SU-DHL-6 (cell line): Measurements from ENCODE around the gene SPDEF.

Source experiments
- H2AFZ ChIP-seq: fragments of 200-600 bp; sonication (generic); 2 replicates; pipeline ENCODE4 v1.6.1; 2014; ENCODE audit warnings: low read depth, mild to moderate bottlenecking, moderate library complexity, mixed read lengths, antibody characterized with exemption, low read length; ENCODE audit not compliant: severe bottlenecking
- H3F3A ChIP-seq: fragments of 200-600 bp; shearing (Covaris generic); 2 replicates; pipeline ENCODE4 v1.6.0; 2016; ENCODE audit warnings: antibody characterized with exemption, mild to moderate bottlenecking; ENCODE audit not compliant: insufficient read depth
- H3K27ac ChIP-seq: fragments of 200-600 bp; sonication (generic); 2 replicates; pipeline ENCODE4 v1.5.1; 2016; ENCODE audit warnings: low read depth, mild to moderate bottlenecking, low read length, moderate library complexity, mixed read lengths
- H3K27me3 ChIP-seq: fragments of 200-600 bp; sonication (generic), shearing (Covaris generic); 2 replicates; pipeline ENCODE4 v1.6.0; 2014; ENCODE audit warnings: mild to moderate bottlenecking, low read length
- H3K36me3 ChIP-seq: fragments of 200-600 bp; sonication (generic); 2 replicates; pipeline ENCODE4 v1.6.1; 2014; ENCODE audit warnings: mild to moderate bottlenecking, low read length, mixed read lengths
- H3K4me2 ChIP-seq: fragments of 300-600, 200-600 bp; shearing (Covaris generic), sonication (generic); 2 replicates; pipeline ENCODE4 v1.6.0; 2014; ENCODE audit warnings: low read length, low read depth, mild to moderate bottlenecking; ENCODE audit not compliant: poor library complexity, severe bottlenecking
- H3K4me3 ChIP-seq: fragments of 200-600 bp; sonication (generic); 2 replicates; pipeline ENCODE4 v1.5.1; 2014; ENCODE audit warnings: antibody characterized with exemption, low read length, mild to moderate bottlenecking, mixed read lengths; ENCODE audit not compliant: insufficient read depth, poor library complexity, severe bottlenecking
- H3K79me2 ChIP-seq: fragments of 200-600 bp; sonication (generic); 2 replicates; pipeline ENCODE4 v1.6.1; 2014; ENCODE audit warnings: mild to moderate bottlenecking, low read length, moderate library complexity; ENCODE audit not compliant: insufficient read depth
- H3K9ac ChIP-seq: fragments of 200-600 bp; sonication (generic); 2 replicates; pipeline ENCODE4 v1.7.0; 2014; ENCODE audit warnings: mild to moderate bottlenecking, low read length
- H3K9me2 ChIP-seq: fragments of 200-600 bp; sonication (generic); replicated peaks from 2 replicates; pipeline ENCODE4 v1.6.1; 2014; ENCODE audit warnings: low read length; ENCODE audit not compliant: insufficient read depth
- H3K9me3 ChIP-seq: fragments of 200-600 bp; sonication (generic); 2 replicates; pipeline ENCODE4 v1.6.1; 2014; ENCODE audit warnings: low read length, mixed read lengths; ENCODE audit not compliant: insufficient read depth
- H4K20me1 ChIP-seq: fragments of 200-600 bp; sonication (generic); 2 replicates; pipeline ENCODE4 v1.6.1; 2014; ENCODE audit warnings: low read depth, mild to moderate bottlenecking, antibody characterized with exemption, low read length, moderate library complexity, mixed read lengths
- CTCF ChIP-seq: fragments of 200-600 bp; sonication (generic); IDR thresholded peaks from one replicate; pipeline ENCODE4 v1.5.1; 2017; ENCODE audit warnings: antibody characterized with exemption, mild to moderate bottlenecking, low read length, moderate library complexity; ENCODE audit not compliant: insufficient read depth, poor library complexity, severe bottlenecking
- EZH2phosphoT487 ChIP-seq: fragments of 200-600 bp; sonication (generic), shearing (Covaris generic); conservative IDR thresholded peaks from 2 replicates; pipeline ENCODE4 v1.6.1; 2018; ENCODE audit warnings: mild to moderate bottlenecking, antibody characterized with exemption, low read length, moderate library complexity, mixed read lengths

SPDEF gene

DNA sequence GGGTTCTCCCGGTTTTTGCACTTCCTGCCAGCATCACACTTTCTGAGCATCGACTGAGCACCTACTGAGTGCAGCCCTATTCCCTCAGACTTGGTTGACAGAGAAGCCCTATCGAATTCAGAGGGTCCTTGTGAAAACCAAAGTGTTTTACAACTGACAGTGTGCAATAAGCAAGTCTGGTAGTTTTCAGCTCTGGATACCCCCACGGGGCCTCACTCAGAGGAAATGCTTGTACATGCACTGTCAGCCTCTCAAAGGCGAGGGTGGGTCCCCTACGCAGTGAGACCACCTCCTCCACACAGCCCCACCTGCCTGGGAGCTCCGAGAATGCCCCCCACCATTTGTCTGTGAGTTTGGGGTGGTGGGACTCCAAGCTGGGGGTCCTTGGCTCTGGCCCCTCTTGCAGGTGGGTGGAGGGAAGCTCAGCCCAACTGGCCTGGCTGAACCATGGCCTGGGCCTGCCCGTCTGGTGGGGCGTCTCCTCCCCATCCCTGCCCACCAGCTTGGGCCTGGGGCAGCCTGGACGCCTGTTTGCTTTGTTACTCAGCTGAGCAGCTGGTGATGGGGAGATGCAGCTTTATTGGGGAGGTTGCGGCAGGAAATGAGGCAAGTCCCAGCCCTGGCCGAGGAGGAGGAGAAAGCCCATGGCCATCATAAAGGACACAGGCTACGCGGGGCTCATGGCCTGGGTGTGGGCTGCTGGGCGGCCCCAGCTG is 1.7 kb downstream of the SPDEF start:
- Histone ChIP-seq H3K79me2 (no peaks in the 10 kb centered on the region), H3K27me3 (no peaks in the 10 kb centered on the region), H4K20me1 (no peaks in the 10 kb centered on the region), H3K9me2 (no peaks in the 10 kb centered on the region), H3K4me2 (no peak overlapping the region), H3K4me3 (no peak overlapping the region), H2AFZ (no peak overlapping the region), H3K36me3 (no peaks in the 10 kb centered on the region), H3F3A (no peaks in the 10 kb centered on the region), H3K9ac (no peak overlapping the region), H3K27ac (no peak overlapping the region), H3K9me3 (peaks cover 4% of the 10 kb centered on the region; the same call in 1 of the 2 replicates)
- TF ChIP-seq EZH2phosphoT487 = no peak
- no peak for TF ChIP-seq CTCF

GRCh38 chr6:34553750-34554149 is 2.4 kb downstream of the SPDEF start:
- Histone ChIP-seq H4K20me1 (no peaks in the 10 kb centered on the region), H3K9me3 (peaks cover 4% of the 10 kb centered on the region; the same call in 1 of the 2 replicates), H3K4me3 (no peak overlapping the region), H3K79me2 (no peaks in the 10 kb centered on the region), H3K9me2 (no peaks in the 10 kb centered on the region), H3F3A (no peaks in the 10 kb centered on the region), H3K27me3 (no peaks in the 10 kb centered on the region), H3K9ac (no peak overlapping the region), H3K27ac (no peak overlapping the region), H2AFZ (no peak overlapping the region), H3K4me2 (no peak overlapping the region), H3K36me3 (no peaks in the 10 kb centered on the region)
- no peak for TF ChIP-seq EZH2phosphoT487
- no peak for TF ChIP-seq CTCF

- TF ChIP-seq EZH2phosphoT487 (no peak), CTCF (no peak)
- Histone ChIP-seq H4K20me1 (no peaks in the 10 kb centered on the region), H3K4me3 (no peak overlapping the region), H3K9me3 (no peaks in the 10 kb centered on the region; the same call in 1 of the 2 replicates), H3K4me2 (no peak overlapping the region), H2AFZ (no peak overlapping the region), H3K9me2 (no peaks in the 10 kb centered on the region), H3K27me3 (no peaks in the 10 kb centered on the region), H3K79me2 (no peaks in the 10 kb centered on the region), H3F3A (no peaks in the 10 kb centered on the region), H3K9ac (no peak overlapping the region), H3K36me3 (no peaks in the 10 kb centered on the region), H3K27ac (no peak overlapping the region)
Measured at GRCh38 chr6:34553146-34553545, 3.0 kb downstream of the SPDEF start.
